Mesendoderm (in vitro differentiated cells): ENCODE measurements around the gene IRF4.

Experiments
- DNase-seq: peaks from one replicate; pipeline ENCODE4 v3.0.0; 2013
- H2AK5ac ChIP-seq: 2 replicates; pipeline ENCODE4 v1.6.1; 2013; ENCODE audit warnings: low read length, inconsistent platforms
- H2BK120ac ChIP-seq: 2 replicates; pipeline ENCODE4 v1.6.1; 2013; ENCODE audit warnings: low read depth, mild to moderate bottlenecking, low read length, moderate library complexity, mixed read lengths
- H2BK15ac ChIP-seq: replicated peaks from 2 replicates; pipeline ENCODE4 v1.6.1; 2013; ENCODE audit warnings: low read depth, mild to moderate bottlenecking, moderate library complexity
- H2BK5ac ChIP-seq: 2 replicates; pipeline ENCODE4 v1.6.1; 2013; ENCODE audit warnings: low read length, inconsistent platforms
- H3K18ac ChIP-seq: 2 replicates; pipeline ENCODE4 v1.6.1; 2013; ENCODE audit warnings: mild to moderate bottlenecking, low read length, mixed read lengths
- H3K23ac ChIP-seq: one replicate; pipeline ENCODE4 v1.6.1; 2013; ENCODE audit warnings: low read length
- H3K27ac ChIP-seq: 2 replicates; pipeline ENCODE4 v1.5.1; 2013; ENCODE audit warnings: low read depth, mild to moderate bottlenecking, inconsistent platforms, low read length, moderate library complexity
- H3K27me3 ChIP-seq: 2 replicates; pipeline ENCODE4 v1.6.1; 2013; ENCODE audit warnings: low read length, control low read depth, mild to moderate bottlenecking, inconsistent platforms; ENCODE audit not compliant: insufficient read depth, poor library complexity
- H3K36me3 ChIP-seq: 2 replicates; pipeline ENCODE4 v1.6.1; 2013; ENCODE audit warnings: low read length, inconsistent platforms; ENCODE audit not compliant: control insufficient read depth, insufficient read depth
- H3K4ac ChIP-seq: one replicate; pipeline ENCODE4 v1.6.1; 2013; ENCODE audit warnings: low read depth, mild to moderate bottlenecking, low read length, moderate library complexity
- H3K4me1 ChIP-seq: 2 replicates; pipeline ENCODE4 v1.6.1; 2013; ENCODE audit warnings: low read depth, low read length, inconsistent platforms; ENCODE audit not compliant: control insufficient read depth
- H3K4me2 ChIP-seq: 2 replicates; pipeline ENCODE4 v1.6.1; 2013; ENCODE audit warnings: low read length
- H3K4me3 ChIP-seq: 2 replicates; pipeline ENCODE4 v1.5.1; 2013; ENCODE audit warnings: mild to moderate bottlenecking, low read length
- H3K56ac ChIP-seq: one replicate; pipeline ENCODE4 v1.6.1; 2013; ENCODE audit warnings: low read length
- H3K79me1 ChIP-seq: 2 replicates; pipeline ENCODE4 v1.6.1; 2013; ENCODE audit warnings: low read length, inconsistent platforms
- H3K79me2 ChIP-seq: 2 replicates; pipeline ENCODE4 v1.6.1; 2013; ENCODE audit warnings: mild to moderate bottlenecking, low read length; ENCODE audit not compliant: control insufficient read depth, insufficient read depth
- H3K9ac ChIP-seq: 2 replicates; pipeline ENCODE4 v1.6.1; 2013; ENCODE audit warnings: low read length, inconsistent platforms
- H4K5ac ChIP-seq: one replicate; pipeline ENCODE4 v1.6.1; 2013; ENCODE audit warnings: low read length
- H4K8ac ChIP-seq: one replicate; pipeline ENCODE4 v1.6.1; 2013; ENCODE audit warnings: low read depth, mild to moderate bottlenecking, control low read depth, low read length, moderate library complexity
- WGBS: extraction: QIAGEN DNeasy Blood & Tissue Kit; methylation state at CpG from one replicate; pipeline ENCODE4 v1.1.7; 2013; ENCODE audit warnings: low lambda C conversion rate, missing lambda C conversion rate; ENCODE audit not compliant: insufficient coverage; ENCODE audit errors: extremely low coverage; 5-methylcytosine and 5-hydroxymethylcytosine counted together

The IRF4 gene

GRCh38 chr6:366389-367297 is 24.9 kb upstream of the IRF4 start:
- Histone ChIP-seq H3K4me1 (no peaks in the 10 kb centered on the region), H3K23ac (no peak overlapping the region), H3K4me3 (no peak overlapping the region), H2AK5ac (no peak overlapping the region), H3K56ac (no peak overlapping the region), H3K27ac (no peak overlapping the region), H3K79me1 (no peaks in the 10 kb centered on the region), H3K4ac (no peak overlapping the region), H3K27me3 (no peaks in the 10 kb centered on the region), H2BK15ac (no peak overlapping the region), H3K4me2 (no peak overlapping the region), H3K9ac (no peak overlapping the region), H4K5ac (no peak overlapping the region), H3K36me3 (no peaks in the 10 kb centered on the region), H3K79me2 (no peaks in the 10 kb centered on the region), H2BK5ac (no peak overlapping the region), H2BK120ac (no peak overlapping the region), H4K8ac (no peak overlapping the region), H3K18ac (no peak overlapping the region)
- WGBS: no CpG with 5 or more reads among the region's 19 CpGs
- no peak for DNase-seq

GRCh38 chr6:367298-367794 is 24.2 kb upstream of the IRF4 start:
- H3K23ac ChIP-seq: no peak overlapping the region
- no peaks in the 10 kb centered on the region for H3K27me3 ChIP-seq
- no peaks in the 10 kb centered on the region for H3K79me1 ChIP-seq
- no peaks in the 10 kb centered on the region for H3K4me1 ChIP-seq
- no peak overlapping the region for H2AK5ac ChIP-seq
- no peak overlapping the region for H3K18ac ChIP-seq
- WGBS: no CpG with 5 or more reads among the region's 8 CpGs
- no peaks in the 10 kb centered on the region for H3K79me2 ChIP-seq
- no peak overlapping the region for H2BK120ac ChIP-seq
- H3K4ac ChIP-seq: no peak overlapping the region
- no peak overlapping the region for H4K5ac ChIP-seq
- H3K9ac ChIP-seq: no peak overlapping the region
- no peaks in the 10 kb centered on the region for H3K36me3 ChIP-seq
- H3K4me3 ChIP-seq: peak overlapping the region; percentile 1
- H4K8ac ChIP-seq: no peak overlapping the region
- H2BK5ac ChIP-seq: no peak overlapping the region
- no peak for DNase-seq
- H3K4me2 ChIP-seq: no peak overlapping the region
- no peak overlapping the region for H2BK15ac ChIP-seq
- H3K56ac ChIP-seq: no peak overlapping the region
- no peak overlapping the region for H3K27ac ChIP-seq

- H3K79me1 ChIP-seq: no peaks in the 10 kb centered on the region
- no peak for DNase-seq
- H2BK120ac ChIP-seq: no peak overlapping the region
- H3K4me2 ChIP-seq: no peak overlapping the region
- H3K4me1 ChIP-seq: no peaks in the 10 kb centered on the region
- H3K27me3 ChIP-seq: no peaks in the 10 kb centered on the region
- H4K5ac ChIP-seq: no peak overlapping the region
- no peak overlapping the region for H2BK15ac ChIP-seq
- no peak overlapping the region for H3K23ac ChIP-seq
- no peak overlapping the region for H3K18ac ChIP-seq
- H3K4ac ChIP-seq: no peak overlapping the region
- no peak overlapping the region for H2BK5ac ChIP-seq
- no peak overlapping the region for H3K56ac ChIP-seq
- H4K8ac ChIP-seq: no peak overlapping the region
- no peak overlapping the region for H3K27ac ChIP-seq
- H2AK5ac ChIP-seq: no peak overlapping the region
- H3K4me3 ChIP-seq: no peak overlapping the region
- no peaks in the 10 kb centered on the region for H3K79me2 ChIP-seq
- no peak overlapping the region for H3K9ac ChIP-seq
- WGBS: no CpG with 5 or more reads among the region's 17 CpGs
- H3K36me3 ChIP-seq: no peaks in the 10 kb centered on the region
These were observed 23.5 kb upstream of the IRF4 start for GRCh38 chr6:367891-368630.

GRCh38 chr6:369559-370431 is 21.8 kb upstream of the IRF4 start:
- H3K4me3 ChIP-seq: no peak overlapping the region
- no peak overlapping the region for H3K4ac ChIP-seq
- H3K79me2 ChIP-seq: no peaks in the 10 kb centered on the region
- H3K4me1 ChIP-seq: no peaks in the 10 kb centered on the region
- H2BK15ac ChIP-seq: no peak overlapping the region
- H4K8ac ChIP-seq: no peak overlapping the region
- WGBS: no CpG with 5 or more reads among the region's 13 CpGs
- no peak overlapping the region for H3K4me2 ChIP-seq
- H2AK5ac ChIP-seq: no peak overlapping the region
- H3K18ac ChIP-seq: no peak overlapping the region
- H3K27ac ChIP-seq: no peak overlapping the region
- DNase-seq: no peak
- no peaks in the 10 kb centered on the region for H3K79me1 ChIP-seq
- no peak overlapping the region for H2BK5ac ChIP-seq
- no peak overlapping the region for H2BK120ac ChIP-seq
- no peak overlapping the region for H3K23ac ChIP-seq
- H3K27me3 ChIP-seq: no peaks in the 10 kb centered on the region
- no peaks in the 10 kb centered on the region for H3K36me3 ChIP-seq
- H3K9ac ChIP-seq: no peak overlapping the region
- H4K5ac ChIP-seq: no peak overlapping the region
- H3K56ac ChIP-seq: no peak overlapping the region

DNA sequence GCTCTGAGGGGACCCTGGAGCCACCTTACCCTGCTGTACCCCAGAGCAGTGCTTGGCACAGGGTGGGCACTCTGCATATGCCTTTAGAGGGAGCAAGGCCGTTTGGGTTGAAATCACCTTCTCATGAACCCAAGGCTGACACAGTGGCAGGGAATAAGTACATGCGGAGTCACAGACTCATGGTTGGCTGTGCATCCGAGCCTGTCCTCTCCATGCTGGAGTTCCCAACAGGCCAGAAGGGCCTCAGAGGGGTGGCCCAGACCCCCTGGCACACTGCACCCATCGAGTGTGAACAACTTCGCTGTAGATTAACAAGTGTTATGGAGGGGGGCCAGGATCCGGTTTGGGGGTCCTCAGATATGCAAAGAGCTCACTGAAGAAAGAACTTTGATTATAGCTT is 21.0 kb upstream of the IRF4 start:
- Histone ChIP-seq H3K23ac (no peak overlapping the region), H2AK5ac (no peak overlapping the region), H3K4me1 (no peaks in the 10 kb centered on the region), H3K18ac (no peak overlapping the region), H2BK120ac (no peak overlapping the region), H3K36me3 (no peaks in the 10 kb centered on the region), H2BK5ac (no peak overlapping the region), H4K8ac (no peak overlapping the region), H3K4me2 (no peak overlapping the region), H3K56ac (no peak overlapping the region), H3K79me1 (no peaks in the 10 kb centered on the region), H3K27ac (no peak overlapping the region), H3K4me3 (no peak overlapping the region), H3K4ac (no peak overlapping the region), H3K9ac (no peak overlapping the region), H4K5ac (no peak overlapping the region), H3K79me2 (no peaks in the 10 kb centered on the region), H3K27me3 (no peaks in the 10 kb centered on the region), H2BK15ac (no peak overlapping the region)
- WGBS: no CpG with 5 or more reads among the region's 6 CpGs
- DNase-seq: no peak
